VCaP (cell line): ENCODE data around the gene USF2.

Experiments used
- H3K27ac ChIP-seq: fragments of 450-650 bp; 2 replicates; pipeline ENCODE4 v1.5.1; 2017
- CTCF ChIP-seq: fragments of 450-650 bp; conservative IDR thresholded peaks from 2 replicates; pipeline ENCODE4 v1.5.1; 2017; ENCODE audit warnings: mild to moderate bottlenecking, moderate library complexity

The USF2 gene

GRCh38 chr19:35271546-35271945 is 2.8 kb downstream of the USF2 start:
- peak overlapping the region; percentile 100; the same call in 1 of the 2 replicates for H3K27ac ChIP-seq
- no peak for TF ChIP-seq CTCF

- TF ChIP-seq CTCF: no peak
- H3K27ac ChIP-seq: peak overlapping the region; percentile 100; the same call in 1 of the 2 replicates
These were observed 3.5 kb downstream of the USF2 start for GRCh38 chr19:35272122-35272719.

GRCh38 chr19:35272954-35273649 is 4.3 kb downstream of the USF2 start:
- H3K27ac ChIP-seq: no peak overlapping the region
- no peak for TF ChIP-seq CTCF

DNA sequence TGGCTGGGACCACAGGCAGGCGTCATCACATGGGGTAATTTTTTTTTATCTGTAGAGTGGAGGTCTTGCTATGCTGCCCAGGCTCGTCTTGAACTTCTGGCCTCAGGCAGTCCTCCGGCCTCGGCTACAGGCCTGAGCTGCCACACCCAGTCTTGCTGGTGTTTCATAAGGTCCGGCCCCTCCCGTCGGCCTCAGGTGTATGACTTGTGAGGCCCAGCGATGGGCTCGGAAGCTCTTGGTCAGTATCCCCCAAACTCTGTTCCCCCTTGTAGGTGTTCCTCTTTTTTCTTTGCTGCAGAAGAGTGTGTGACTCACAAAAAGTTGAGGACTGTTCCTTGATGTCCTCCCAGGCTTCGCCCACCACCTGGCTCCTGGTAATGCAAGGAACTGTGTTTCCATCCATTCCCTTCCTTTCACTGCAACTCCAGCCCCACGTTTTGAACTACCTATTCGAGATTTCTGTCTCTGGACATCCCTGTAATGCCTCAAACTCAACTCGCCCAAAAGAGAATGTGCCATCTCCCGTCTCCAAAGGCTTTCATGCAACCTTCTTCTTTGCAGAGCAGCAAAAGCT is 5.0 kb downstream of the USF2 start:
- no peak for TF ChIP-seq CTCF

DNA sequence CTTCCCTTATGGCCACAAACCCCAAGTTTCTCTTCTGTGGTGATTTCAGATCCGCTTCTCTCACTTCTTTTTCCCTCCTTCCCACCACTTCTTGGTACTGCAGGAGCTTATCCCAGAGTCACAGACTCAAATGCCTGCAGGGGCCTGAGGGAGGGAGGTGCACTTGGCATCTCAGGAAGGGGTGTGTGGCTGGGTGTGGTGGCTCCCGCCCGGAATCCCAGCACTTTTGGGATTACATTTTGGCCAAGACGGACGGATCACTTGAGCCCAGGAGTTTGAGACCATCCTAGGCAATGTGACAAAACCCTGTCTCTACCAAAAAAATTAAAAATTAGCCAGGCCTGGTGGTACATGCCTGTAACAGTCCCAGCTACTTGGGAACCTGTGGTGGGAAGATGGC is 5.6 kb downstream of the USF2 start:
- H3K27ac ChIP-seq: no peak overlapping the region
- TF ChIP-seq CTCF: no peak

More for the DNA sequence above, 5.0 kb downstream of the USF2 start:
- no peak overlapping the region for H3K27ac ChIP-seq

DNA sequence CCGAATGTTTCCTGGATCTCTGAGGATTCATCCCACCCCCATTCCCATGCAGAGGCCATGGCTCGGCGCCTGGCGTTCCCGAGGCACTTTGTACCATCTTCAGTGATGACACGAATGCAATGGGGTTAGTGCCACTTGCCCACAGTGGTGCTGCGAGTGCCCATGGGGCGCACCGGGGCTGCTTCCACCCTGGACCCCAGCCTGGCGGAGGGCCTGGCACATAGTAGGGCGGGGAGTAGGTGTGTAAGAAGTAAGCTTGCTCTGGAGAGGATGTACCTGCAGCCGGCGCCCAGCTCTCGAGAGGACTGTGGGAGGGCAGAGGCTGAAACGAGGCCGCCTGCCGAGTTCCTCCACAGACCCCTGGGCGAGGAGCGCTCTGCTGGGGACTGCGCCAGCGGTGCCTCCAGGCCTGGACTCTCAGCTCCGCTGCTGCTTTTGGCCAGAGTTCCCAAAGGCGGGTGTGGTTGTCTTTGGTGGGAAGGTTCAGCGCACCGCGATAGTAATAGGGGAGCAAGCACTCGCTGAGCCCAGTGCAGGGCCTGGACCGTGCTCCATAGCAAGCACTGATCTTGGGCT is 8.0 kb downstream of the USF2 start:
- no peak overlapping the region for H3K27ac ChIP-seq
- TF ChIP-seq CTCF: no peak

DNA sequence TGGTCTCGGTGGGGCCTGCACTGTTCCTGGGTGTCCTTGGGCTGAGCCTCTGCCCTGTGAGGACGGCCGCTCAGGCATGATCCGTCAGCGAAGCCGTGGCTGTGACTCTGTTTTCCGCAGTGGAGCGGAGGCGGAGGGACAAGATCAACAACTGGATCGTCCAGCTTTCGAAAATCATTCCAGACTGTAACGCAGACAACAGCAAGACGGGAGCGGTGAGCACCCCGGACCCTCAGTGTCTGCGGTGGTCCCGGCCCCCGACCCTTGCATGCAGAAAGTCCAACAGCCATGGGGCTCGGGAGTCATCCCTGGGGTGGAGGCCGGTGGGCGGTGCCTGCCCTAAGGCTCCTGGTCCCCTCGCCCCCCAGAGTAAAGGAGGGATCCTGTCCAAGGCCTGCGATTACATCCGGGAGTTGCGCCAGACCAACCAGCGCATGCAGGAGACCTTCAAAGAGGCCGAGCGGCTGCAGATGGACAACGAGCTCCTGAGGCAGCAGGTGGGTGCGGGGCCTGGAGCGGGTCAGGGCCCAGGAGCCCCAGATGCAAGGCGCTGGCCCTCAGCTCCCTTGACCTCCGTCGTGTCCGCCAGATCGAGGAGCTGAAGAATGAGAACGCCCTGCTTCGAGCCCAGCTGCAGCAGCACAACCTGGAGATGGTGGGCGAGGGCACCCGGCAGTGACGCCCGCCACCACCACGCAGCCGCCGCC is 10.0 kb downstream of the USF2 start:
- TF ChIP-seq CTCF: no peak
- no peak overlapping the region for H3K27ac ChIP-seq
